Urinary bladder (tissue), 4 donors: Measurements from ENCODE around the gene PHF12. TPM values are rescaled to one million over a fixed set of nuclear protein-coding genes. Genes with fewer than 3 reads are reported as not detected.

ENCODE experiments used
- DNase-seq: peaks from one replicate; pipeline ENCODE4 v3.0.0-alpha.2; 2015; ENCODE audit errors: extremely low spot score
- H3K27ac ChIP-seq: one replicate; pipeline ENCODE4 v1.5.1; 2013; ENCODE audit warnings: low read depth, mild to moderate bottlenecking, moderate library complexity
- H3K36me3 ChIP-seq: one replicate; pipeline ENCODE4 v1.6.1; 2013; ENCODE audit warnings: mild to moderate bottlenecking, moderate library complexity; ENCODE audit not compliant: insufficient read depth
- H3K4me1 ChIP-seq: one replicate; pipeline ENCODE4 v1.6.1; 2013; ENCODE audit warnings: mild to moderate bottlenecking, moderate library complexity; ENCODE audit not compliant: insufficient read depth
- H3K4me3 ChIP-seq: one replicate; pipeline ENCODE4 v1.5.1; 2013; ENCODE audit warnings: low read depth, low read length
- WGBS: extraction: QIAGEN DNeasy Blood & Tissue Kit; methylation state at CpG from one replicate; pipeline ENCODE4 v1.1.7; 2013; 5-methylcytosine and 5-hydroxymethylcytosine counted together
- polyA plus RNA-seq: library from polyadenylated mRNA; stranded (reverse); fragments of 200-250 nt; gene quantifications from one replicate; pipeline ENCODE4 v1.2.3, GENCODE V29; 2013
- total RNA-seq: library from RNA; depleted of rRNA; stranded (reverse); fragments of >200 nt; gene quantifications from one replicate; pipeline ENCODE4 v1.2.3, GENCODE V29; 2014
- donor health status: healthy with polysubstance abuse.
- donor health status: healthy.

The PHF12 gene
- total and polyA plus RNA-seq, 2 donors = 21.1 to 30.8 TPM

DNA sequence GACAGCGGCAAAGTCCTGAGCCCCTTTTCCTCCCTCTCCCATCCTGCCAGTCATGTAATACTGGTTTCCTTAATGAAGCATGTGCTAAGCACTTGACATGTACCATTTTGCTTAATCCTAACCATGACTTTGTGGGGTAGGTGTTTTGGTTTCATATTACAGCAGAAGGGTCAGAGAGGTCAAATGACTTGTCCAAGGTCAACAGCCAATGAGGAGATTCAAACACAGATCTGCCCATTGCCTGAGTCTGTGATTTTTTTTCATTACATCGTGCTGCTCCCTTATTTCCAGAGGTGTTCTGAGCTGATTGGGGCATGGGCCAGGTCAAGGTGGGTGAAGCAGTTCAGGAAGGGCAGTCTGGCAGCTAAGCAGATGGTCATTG is 17.6 kb upstream of the PHF12 start:
- Histone ChIP-seq H3K36me3 (no peaks in the 10 kb centered on the region), H3K27ac (no peak overlapping the region), H3K4me1 (no peaks in the 10 kb centered on the region), H3K4me3 (no peak overlapping the region)
- 70% methylated on average over 2 of the region's 2 CpGs for WGBS
- no peak for DNase-seq

DNA sequence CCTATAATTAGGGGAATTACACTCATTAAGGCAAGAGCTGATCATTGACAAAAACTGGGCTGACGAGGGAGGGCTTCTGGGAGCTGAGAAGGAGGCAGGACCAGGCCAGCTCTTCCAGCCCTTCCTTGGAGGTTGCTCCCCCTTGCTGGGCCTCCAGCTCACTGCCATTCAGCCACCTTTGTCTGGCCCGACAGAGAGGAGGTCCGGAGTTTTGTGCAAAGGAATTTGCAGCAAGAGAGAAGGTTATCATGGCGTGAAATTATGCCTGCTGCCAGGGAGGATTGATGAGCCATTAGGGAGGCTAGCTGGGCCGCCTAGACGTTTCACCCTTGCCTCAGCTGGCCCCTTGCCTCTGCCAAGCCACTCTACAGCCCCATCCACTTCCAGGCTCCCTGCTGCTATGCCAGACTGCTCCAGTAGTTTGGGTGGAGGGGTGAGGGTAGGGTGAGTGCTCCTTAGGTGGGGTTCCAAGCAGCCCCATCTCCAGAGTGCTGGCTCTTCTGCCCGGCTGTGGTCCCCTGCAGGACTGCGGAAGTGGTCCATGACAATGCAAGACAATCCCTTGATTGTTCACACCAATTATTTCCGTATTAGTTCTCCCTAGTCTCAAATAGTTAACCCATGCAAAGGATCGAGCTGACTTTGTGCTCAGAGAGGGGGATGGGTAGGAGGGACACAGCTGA is 17.1 kb upstream of the PHF12 start:
- Histone ChIP-seq H3K36me3 (no peaks in the 10 kb centered on the region), H3K4me3 (no peak overlapping the region), H3K27ac (no peak overlapping the region), H3K4me1 (no peaks in the 10 kb centered on the region)
- WGBS = 49% methylated on average over 10 of the region's 10 CpGs
- no peak for DNase-seq

DNA sequence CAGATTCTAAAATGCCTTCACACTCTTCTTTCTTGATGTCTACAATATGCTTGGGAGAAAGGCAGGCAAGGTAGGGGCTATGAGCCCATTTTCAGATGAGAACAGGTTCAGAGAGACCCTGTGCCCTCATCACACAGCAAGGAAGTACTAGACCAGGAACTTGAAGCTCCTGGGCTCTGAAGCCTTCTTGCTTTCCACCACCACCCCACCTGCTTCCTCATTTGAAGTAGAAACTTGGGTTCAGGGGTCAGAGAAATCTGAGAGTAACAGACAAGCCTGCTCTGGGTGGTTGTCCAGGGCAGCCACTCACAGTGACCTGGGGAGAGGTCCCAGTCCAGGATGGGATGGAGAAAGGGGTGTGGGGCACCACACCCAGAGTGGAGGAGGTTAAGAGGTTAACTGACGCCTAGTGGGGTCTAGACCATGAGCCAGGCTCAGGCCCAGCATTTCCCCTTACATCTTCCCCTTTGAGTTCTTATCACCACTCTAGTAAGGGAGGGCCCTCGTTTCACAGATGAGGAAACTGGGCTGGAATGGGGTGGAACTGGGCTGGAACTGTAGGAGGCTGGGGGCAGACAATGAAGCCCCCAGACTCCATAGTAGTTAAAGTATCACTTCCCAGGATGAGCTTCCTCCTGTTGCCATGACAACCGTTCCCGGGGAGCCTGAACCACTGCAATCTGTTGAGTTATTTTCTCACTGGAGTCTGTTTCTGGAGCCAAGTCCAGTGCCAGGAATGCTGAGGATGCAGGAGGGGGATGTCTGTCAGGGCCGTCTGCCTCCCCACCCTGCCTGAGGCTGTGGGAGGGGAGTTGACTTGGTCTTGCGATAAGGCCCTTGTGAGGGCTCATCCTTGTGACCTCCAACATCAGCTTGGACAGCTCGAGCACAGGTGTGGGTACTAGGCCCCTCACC is 16.2 kb upstream of the PHF12 start:
- H3K36me3 ChIP-seq = no peaks in the 10 kb centered on the region
- H3K4me1 ChIP-seq = no peaks in the 10 kb centered on the region
- 46% methylated on average over 7 of the region's 7 CpGs for WGBS
- no peak overlapping the region for H3K27ac ChIP-seq
- DNase-seq = no peak
- H3K4me3 ChIP-seq = no peak overlapping the region

DNA sequence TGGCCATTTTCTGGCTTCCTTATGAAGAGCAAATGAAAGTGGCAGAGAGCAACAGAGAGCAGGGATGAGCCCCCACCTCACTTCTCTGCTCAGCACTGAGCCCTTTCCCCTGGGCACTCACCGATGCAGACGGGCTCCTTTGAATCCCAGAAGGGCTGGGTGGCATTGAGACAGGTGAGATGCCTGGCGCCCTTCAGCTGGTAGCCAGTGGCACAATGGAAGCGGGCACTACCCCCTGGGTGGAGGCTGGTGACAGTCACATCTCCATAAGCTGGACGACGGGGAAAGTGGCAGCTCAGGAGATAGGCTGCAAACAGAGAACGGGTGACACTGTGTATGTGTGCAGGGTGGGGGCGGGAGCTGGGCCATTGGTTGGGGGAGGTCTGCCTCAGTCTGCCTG is 12.5 kb upstream of the PHF12 start:
- Histone ChIP-seq H3K27ac (no peak overlapping the region), H3K4me1 (no peaks in the 10 kb centered on the region), H3K4me3 (no peak overlapping the region), H3K36me3 (no peaks in the 10 kb centered on the region)
- WGBS = 75% methylated on average over 8 of the region's 8 CpGs
- DNase-seq = no peak

DNA sequence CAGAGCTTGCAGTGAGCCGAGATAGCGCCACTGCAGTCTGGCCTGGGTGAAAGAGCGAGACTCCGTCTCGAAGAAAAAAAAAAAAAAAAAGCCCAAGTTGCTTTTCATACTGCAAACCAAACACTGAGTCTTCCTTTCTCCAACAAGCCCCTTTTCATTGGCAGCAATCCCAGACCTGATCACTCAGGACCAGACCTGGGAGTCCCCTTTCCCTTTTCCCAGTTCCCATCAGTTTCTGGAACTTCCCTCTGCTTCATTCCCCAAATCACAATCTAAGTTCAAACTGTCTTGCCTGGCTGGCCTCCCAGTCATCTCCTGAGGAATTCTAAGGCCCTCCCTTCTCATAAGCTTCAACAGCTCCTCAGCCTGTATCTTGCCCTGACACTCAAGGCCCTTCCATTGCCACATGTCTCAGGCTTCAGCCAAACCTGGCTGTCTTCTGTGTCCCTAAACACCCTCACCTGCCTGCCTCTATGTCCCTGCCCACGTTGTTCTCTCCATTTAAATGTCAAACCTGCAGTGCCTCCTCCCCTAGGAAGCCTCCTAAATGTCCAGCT is 11.8 kb upstream of the PHF12 start:
- DNase-seq = no peak

DNA sequence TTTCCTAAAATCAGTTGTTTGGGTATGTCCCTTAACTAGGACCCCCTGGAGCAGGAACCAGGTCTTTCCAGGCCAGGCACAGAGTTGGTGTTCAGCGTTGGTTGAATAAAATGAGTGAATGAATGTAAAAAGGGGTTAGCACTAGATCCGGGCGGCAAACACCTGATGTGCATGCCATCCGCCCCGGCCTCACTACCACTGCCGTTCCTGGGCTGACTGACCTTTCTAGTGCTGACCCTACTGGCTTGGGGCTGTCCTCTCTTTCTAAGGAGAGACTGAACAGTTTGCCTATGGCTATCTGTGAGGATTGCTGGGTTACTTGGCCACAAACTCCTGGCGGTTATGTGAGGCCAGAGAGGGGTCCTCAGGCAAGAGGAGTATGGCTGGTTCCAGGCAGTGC is 10.1 kb upstream of the PHF12 start:
- Histone ChIP-seq H3K27ac (no peak overlapping the region), H3K4me3 (no peak overlapping the region), H3K36me3 (no peaks in the 10 kb centered on the region), H3K4me1 (no peaks in the 10 kb centered on the region)
- DNase-seq = no peak
- WGBS = 89% methylated on average over 7 of the region's 7 CpGs

More for the DNA sequence above, 11.8 kb upstream of the PHF12 start:
- Histone ChIP-seq H3K4me3 (no peak overlapping the region), H3K36me3 (no peaks in the 10 kb centered on the region), H3K4me1 (no peaks in the 10 kb centered on the region), H3K27ac (no peak overlapping the region)
- WGBS = 56% methylated on average over 6 of the region's 6 CpGs

DNA sequence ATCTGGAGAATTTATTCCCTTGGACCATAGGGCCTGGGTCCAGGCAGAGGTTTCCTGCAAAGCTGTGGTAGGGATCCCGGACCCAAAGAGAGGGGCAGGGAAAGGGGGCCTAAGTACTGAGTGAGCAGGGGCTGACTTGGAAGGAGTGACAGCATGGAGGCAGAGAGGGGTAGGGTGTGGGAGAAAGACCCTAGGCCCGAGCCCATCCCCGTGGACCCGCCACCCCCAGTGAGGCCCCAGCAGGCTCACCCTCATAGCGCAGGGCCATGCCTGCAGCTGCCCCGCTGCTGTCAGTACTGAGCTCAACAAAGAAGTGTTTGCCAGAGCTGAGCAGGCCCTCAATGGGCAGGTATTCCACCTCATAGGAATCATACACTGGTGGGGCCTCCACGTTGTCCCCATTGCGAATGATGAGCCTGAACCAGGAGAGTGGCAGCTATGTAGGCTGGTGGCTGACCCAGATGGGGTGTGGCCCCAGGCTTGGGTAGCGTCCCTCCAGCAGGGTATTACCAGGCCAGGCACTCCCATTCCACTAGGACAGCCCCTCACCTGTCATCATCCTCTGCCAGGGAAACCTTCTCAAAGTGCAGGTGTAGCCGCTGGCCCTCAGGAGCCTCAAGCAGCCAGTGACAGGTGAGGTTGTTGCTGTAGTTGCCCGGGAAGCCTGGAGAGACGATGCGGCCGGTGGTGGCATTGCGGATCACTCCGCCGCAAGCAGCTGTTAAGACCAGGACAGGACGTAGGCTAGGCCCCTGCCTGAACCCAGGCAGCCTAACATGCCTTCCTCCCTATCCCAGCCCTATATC is 9.1 kb upstream of the PHF12 start:
- Histone ChIP-seq H3K27ac (no peak overlapping the region), H3K4me3 (no peak overlapping the region), H3K4me1 (no peaks in the 10 kb centered on the region), H3K36me3 (no peaks in the 10 kb centered on the region)
- no peak for DNase-seq
- 92% methylated on average over 18 of the region's 18 CpGs for WGBS

DNA sequence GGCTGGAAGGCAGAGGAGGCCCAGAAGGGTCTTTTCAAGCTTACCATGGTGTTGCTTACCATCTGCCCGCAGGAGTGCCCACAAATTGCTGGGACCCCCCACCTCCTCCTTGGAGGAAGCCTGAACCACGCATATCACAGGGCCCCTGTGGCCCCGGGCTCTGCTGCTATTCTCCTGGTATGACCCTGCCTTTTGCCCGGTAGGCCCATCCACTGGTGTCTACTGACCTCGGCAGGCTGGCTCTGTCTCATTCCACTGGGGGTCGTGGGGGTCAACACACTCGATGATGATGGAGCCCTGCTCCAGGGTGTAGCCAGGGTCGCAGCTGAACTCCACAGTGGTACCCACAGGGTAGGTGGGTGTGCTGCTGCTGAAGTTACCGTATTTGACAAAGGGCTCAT is 8.2 kb upstream of the PHF12 start:
- whole genome bisulfite sequencing = 81% methylated on average over 9 of the region's 9 CpGs
- Histone ChIP-seq H3K4me3 (no peak overlapping the region), H3K27ac (no peak overlapping the region), H3K4me1 (no peaks in the 10 kb centered on the region), H3K36me3 (no peaks in the 10 kb centered on the region)
- DNase-seq = no peak

DNA sequence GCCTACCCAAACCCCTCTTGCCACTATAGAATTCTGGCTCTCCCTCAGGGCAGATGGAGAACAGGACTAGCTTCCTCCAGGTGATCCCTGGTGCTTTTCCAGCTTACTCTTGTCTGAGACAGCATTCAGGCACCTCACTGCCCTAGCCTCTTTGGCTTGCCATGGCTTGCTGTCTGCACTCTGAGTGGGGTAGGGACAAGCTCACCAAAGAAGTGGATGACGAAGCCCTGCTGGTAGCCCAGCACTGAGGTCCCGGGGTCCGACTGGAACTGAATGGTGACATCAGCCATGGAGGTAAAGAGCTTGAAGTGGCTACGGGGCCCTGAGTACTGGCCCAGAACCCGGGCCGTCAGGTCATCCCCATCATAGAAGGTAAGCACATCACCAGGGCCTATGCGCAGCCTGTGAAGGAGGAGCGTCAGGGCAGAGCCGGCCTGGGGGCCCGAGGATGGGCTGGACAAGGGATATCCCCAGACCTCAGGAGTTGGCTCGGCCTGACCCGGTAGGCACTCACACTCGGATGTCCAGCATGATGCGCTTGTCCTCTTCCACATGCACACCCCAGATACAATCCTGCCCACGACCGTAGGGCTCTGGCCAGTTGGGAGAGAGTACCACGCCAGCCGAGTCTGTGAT is 7.6 kb upstream of the PHF12 start:
- DNase-seq = no peak
- H3K27ac ChIP-seq = no peak overlapping the region
- no peaks in the 10 kb centered on the region for H3K36me3 ChIP-seq
- 92% methylated on average over 18 of the region's 18 CpGs for WGBS
- H3K4me3 ChIP-seq = no peak overlapping the region
- H3K4me1 ChIP-seq = no peaks in the 10 kb centered on the region

DNA sequence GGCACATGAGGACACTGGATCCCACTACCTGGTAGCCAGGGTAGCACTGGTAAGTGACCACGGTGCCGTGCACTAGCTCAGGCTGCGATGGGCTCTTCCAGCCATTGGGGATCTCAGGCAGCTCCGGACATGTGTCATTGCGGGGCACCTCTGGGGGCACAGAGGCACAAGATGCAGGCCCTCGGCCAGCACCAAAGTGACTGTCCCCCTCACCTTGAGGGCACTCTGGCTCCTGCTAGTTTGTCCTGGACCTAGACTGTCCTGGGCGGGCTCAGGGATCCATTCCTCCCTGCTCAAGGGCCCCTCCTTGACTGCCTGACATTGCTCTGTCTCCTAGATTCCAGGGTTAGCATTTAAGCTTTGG is 6.7 kb upstream of the PHF12 start:
- Histone ChIP-seq H3K4me1 (no peaks in the 10 kb centered on the region), H3K4me3 (no peak overlapping the region), H3K36me3 (no peaks in the 10 kb centered on the region), H3K27ac (no peak overlapping the region)
- 92% methylated on average over 7 of the region's 7 CpGs for WGBS
- no peak for DNase-seq

DNA sequence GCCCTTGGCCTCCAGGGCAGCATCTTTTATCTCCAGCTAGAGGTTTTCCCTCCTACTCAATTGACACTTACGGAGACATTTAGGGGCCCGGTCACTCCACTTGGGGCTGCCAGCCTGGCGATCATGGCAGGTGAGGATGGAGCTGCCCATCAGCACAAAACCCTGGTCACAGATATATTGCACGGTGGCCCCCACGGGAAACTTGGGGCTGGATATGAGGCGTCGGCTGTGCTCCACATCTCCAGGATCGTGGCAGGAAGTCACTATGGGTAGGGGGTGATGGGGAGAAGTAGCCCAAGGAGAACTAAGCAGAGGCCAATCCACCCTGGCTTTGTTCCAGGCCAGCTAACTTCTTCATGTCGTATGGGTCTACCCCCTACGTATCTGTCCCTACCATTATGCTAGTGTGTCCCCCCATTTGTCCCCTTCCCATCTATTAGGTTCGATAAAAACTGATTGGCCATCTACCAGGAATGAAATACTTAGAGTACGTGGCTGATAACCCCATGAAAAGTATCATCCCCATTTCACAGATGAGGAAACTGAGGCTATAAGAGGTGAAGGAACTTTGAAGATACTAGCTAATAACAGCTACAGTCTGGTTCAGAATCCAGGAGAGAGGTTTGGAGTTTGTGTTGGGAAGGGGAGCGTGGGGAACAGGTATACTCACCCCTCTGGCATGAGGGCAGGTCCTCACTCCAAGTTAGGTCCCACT is 6.1 kb upstream of the PHF12 start:
- H3K27ac ChIP-seq = no peak overlapping the region
- DNase-seq = no peak
- no peak overlapping the region for H3K4me3 ChIP-seq
- H3K36me3 ChIP-seq = no peaks in the 10 kb centered on the region
- H3K4me1 ChIP-seq = no peaks in the 10 kb centered on the region
- 91% methylated on average over 13 of the region's 13 CpGs for WGBS

DNA sequence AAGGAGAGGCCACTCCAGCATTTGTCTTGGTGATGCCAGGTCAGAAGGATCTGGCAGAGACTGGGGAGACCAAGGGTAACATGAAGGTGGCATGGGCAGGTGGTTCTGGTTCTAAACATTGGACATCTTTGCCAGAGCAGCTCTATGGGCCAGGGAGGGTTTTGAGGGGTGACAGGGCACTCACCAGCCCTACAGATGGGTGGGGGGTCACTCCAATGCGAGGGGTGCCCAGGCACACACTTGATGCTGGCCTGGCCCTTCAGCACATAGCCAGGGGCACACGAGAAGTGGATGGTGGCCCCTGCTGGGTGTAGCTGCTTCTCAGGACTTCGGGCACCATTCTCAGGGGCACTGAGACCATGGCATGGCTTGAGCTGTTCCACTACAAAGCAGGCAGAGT is 5.5 kb upstream of the PHF12 start:
- 95% methylated on average over 3 of the region's 3 CpGs for WGBS
- DNase-seq = no peak
- H3K36me3 ChIP-seq = no peaks in the 10 kb centered on the region
- H3K4me3 ChIP-seq = no peak overlapping the region
- H3K4me1 ChIP-seq = no peaks in the 10 kb centered on the region
- no peak overlapping the region for H3K27ac ChIP-seq

DNA sequence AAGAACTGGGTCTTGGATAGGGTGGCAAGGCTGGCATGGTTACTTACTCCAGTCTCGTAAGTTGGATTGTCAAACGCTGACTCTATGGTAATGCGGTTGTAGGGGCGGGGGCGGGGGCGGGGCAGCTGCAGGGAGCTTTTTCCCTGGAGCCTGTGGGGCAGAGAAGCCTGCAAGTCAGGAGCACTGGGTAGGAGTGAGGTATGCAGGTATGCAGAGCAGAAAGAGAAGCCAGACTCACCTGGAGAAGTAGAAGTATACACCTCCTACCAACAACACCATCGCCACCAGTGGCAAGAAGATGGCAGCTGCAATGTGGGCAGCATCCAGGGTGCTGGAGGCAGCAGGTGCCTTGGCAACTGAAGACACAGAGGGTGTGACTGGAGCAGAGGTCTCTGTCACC is 4.8 kb upstream of the PHF12 start:
- no peaks in the 10 kb centered on the region for H3K36me3 ChIP-seq
- H3K4me1 ChIP-seq = no peaks in the 10 kb centered on the region
- no peak overlapping the region for H3K27ac ChIP-seq
- no peak overlapping the region for H3K4me3 ChIP-seq
- WGBS = 65% methylated on average over 7 of the region's 7 CpGs
- DNase-seq = no peak
